DOHH2 (cell line): ENCODE results near the gene FAM131A.

Experiments
- H3F3A ChIP-seq: fragments of 200-600 bp; sonication (generic), shearing (Covaris generic); 2 replicates; pipeline ENCODE4 v1.6.0; 2016; ENCODE audit warnings: antibody characterized with exemption, mild to moderate bottlenecking; ENCODE audit not compliant: control insufficient read depth, insufficient read depth
- H3K27ac ChIP-seq: fragments of 200-600 bp; sonication (generic); 2 replicates; pipeline ENCODE4 v1.5.1; 2014; ENCODE audit warnings: low read depth, mild to moderate bottlenecking, low read length, moderate library complexity
- H3K27me3 ChIP-seq: fragments of 200-600 bp; sonication (generic); 2 replicates; pipeline ENCODE4 v1.6.1; 2014; ENCODE audit warnings: mild to moderate bottlenecking, low read length, mixed read lengths; ENCODE audit not compliant: control insufficient read depth
- H3K36me3 ChIP-seq: fragments of 200-600 bp; sonication (generic); 2 replicates; pipeline ENCODE4 v1.6.1; 2014; ENCODE audit warnings: mild to moderate bottlenecking, low read length, moderate library complexity, mixed read lengths; ENCODE audit not compliant: control insufficient read depth
- H3K4me1 ChIP-seq: fragments of 200-600 bp; sonication (generic); 2 replicates; pipeline ENCODE4 v1.6.1; 2014; ENCODE audit warnings: mild to moderate bottlenecking, low read length, mixed read lengths; ENCODE audit not compliant: control insufficient read depth
- H3K4me2 ChIP-seq: fragments of 200-600 bp; sonication (generic); 2 replicates; pipeline ENCODE4 v1.6.0; 2014; ENCODE audit warnings: mild to moderate bottlenecking, low read length, moderate library complexity
- H3K4me3 ChIP-seq: fragments of 200-600 bp; sonication (generic); 2 replicates; pipeline ENCODE4 v1.5.1; 2014; ENCODE audit warnings: mild to moderate bottlenecking, low read length, mixed read lengths
- H3K79me2 ChIP-seq: fragments of 200-600 bp; sonication (generic); 2 replicates; pipeline ENCODE4 v1.6.1; 2014; ENCODE audit warnings: mild to moderate bottlenecking, low read length, mixed read lengths; ENCODE audit not compliant: control insufficient read depth
- H3K9me2 ChIP-seq: fragments of 200-600 bp; sonication (generic); replicated peaks from 2 replicates; pipeline ENCODE4 v1.6.1; 2014; ENCODE audit warnings: mild to moderate bottlenecking, low read length, mixed read lengths; ENCODE audit not compliant: control insufficient read depth
- H3K9me3 ChIP-seq: fragments of 200-600 bp; sonication (generic); 2 replicates; pipeline ENCODE4 v1.6.1; 2014; ENCODE audit warnings: antibody characterized with exemption, low read length, mixed read lengths; ENCODE audit not compliant: control insufficient read depth, insufficient read depth
- H4K20me1 ChIP-seq: fragments of 200-600 bp; sonication (generic); 2 replicates; pipeline ENCODE4 v1.6.0; 2014; ENCODE audit warnings: low read depth, mild to moderate bottlenecking, antibody characterized with exemption, low read length, moderate library complexity; ENCODE audit not compliant: control insufficient read depth, insufficient read depth
- EZH2phosphoT487 ChIP-seq: fragments of 200-600 bp; sonication (generic); IDR thresholded peaks from 2 replicates; pipeline ENCODE4 v1.6.1; 2017; ENCODE audit warnings: borderline replicate concordance, mild to moderate bottlenecking, antibody characterized with exemption, low read length, moderate library complexity, mixed read lengths
- TF ChIP-seq, protein P1 (sequence below): fragments of 200-600 bp; sonication (generic); IDR thresholded peaks from one replicate; pipeline ENCODE4 v1.5.1; 2014; ENCODE audit warnings: antibody characterized with exemption, mild to moderate bottlenecking, low read depth, low read length; ENCODE audit not compliant: poor library complexity, severe bottlenecking

The FAM131A gene

DNA sequence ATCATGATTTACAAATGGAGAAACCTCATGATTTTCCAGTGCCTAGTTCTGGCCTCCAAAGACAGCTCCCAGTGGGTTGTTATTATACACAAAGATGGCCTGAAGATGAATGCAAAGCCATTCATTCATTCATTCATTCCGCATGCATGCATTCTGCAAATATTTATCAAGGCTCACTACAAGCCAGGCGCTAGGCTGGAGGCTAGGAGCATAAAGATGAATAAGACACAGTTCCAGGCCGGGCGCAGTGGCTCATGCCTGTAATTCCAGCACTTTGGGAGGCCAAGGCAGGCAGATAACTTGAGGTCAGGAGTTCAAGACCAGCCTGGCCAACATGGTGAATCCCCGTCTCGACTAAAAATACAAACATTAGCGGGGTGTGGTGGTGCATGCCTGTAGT is 40.8 kb upstream of the FAM131A start:
- H3K4me1 ChIP-seq = peaks cover 16% of the 10 kb centered on the region
- H3K79me2 ChIP-seq = peaks cover 25% of the 10 kb centered on the region
- no peaks in the 10 kb centered on the region for H3K9me2 ChIP-seq
- H3K4me3 ChIP-seq = no peak overlapping the region
- no peak for TF ChIP-seq EZH2phosphoT487
- TF ChIP-seq, protein P1, sequence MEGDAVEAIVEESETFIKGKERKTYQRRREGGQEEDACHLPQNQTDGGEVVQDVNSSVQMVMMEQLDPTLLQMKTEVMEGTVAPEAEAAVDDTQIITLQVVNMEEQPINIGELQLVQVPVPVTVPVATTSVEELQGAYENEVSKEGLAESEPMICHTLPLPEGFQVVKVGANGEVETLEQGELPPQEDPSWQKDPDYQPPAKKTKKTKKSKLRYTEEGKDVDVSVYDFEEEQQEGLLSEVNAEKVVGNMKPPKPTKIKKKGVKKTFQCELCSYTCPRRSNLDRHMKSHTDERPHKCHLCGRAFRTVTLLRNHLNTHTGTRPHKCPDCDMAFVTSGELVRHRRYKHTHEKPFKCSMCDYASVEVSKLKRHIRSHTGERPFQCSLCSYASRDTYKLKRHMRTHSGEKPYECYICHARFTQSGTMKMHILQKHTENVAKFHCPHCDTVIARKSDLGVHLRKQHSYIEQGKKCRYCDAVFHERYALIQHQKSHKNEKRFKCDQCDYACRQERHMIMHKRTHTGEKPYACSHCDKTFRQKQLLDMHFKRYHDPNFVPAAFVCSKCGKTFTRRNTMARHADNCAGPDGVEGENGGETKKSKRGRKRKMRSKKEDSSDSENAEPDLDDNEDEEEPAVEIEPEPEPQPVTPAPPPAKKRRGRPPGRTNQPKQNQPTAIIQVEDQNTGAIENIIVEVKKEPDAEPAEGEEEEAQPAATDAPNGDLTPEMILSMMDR = no peak
- H3K27me3 ChIP-seq = peaks cover 10% of the 10 kb centered on the region; the same call in 1 of the 2 replicates
- H3F3A ChIP-seq = peaks cover 3% of the 10 kb centered on the region; the same call in 1 of the 2 replicates
- H3K4me2 ChIP-seq = no peak overlapping the region
- H3K36me3 ChIP-seq = peaks cover 24% of the 10 kb centered on the region
- H4K20me1 ChIP-seq = peaks cover 9% of the 10 kb centered on the region; the same call in 1 of the 2 replicates
- H3K9me3 ChIP-seq = no peaks in the 10 kb centered on the region
- H3K27ac ChIP-seq = no peak overlapping the region

DNA sequence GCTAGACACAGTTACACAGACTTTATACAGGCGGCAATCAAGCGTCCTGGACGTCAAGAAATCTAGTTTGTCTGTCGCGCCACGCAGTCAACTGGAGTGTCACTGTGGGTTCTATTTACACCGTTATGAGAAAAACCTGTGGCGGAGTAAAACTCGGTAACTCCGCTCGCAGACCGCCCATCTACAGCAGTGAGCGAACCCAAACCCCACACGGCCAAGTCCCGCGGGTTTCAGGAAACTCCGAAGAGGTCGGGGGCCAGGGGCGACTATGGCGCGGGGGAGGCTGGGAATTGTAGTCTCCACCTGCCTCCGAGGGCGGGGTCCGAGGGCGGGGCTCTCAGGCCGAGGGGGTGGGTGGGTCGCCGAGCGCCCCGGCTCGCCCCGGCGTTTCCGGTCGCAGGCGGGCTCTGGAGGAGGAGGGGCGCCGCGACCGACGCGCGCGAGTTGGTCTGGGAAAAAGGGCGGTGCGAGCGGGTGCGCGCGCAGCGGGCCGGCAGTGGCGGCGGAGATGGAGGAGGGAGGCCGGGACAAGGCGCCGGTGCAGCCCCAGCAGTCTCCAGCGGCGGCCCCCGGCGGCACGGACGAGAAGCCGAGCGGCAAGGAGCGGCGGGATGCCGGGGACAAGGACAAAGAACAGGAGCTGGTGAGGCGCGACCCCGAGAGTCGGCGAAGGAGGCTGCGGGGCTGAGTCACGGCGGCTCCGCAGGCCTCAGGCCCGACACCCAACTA is 38.5 kb upstream of the FAM131A start, which contains the start of gene PSMD2:
Gene PSMD2, plus strand, starts transcription at position 483 of the 729 bp plus-strand sequence. Its CDS starts 26 bp downstream, at position 509.
- H3F3A ChIP-seq = peaks cover 3% of the 10 kb centered on the region; the same call in 1 of the 2 replicates
- H4K20me1 ChIP-seq = peaks cover 9% of the 10 kb centered on the region; the same call in 1 of the 2 replicates
- no peaks in the 10 kb centered on the region for H3K9me2 ChIP-seq
- H3K27me3 ChIP-seq = 0 out of 2 replicates have a peak, but pooled peaks cover 4% of the 10 kb centered on the region
- TF ChIP-seq EZH2phosphoT487 = no peak
- TF ChIP-seq, protein P1 = no peak
- H3K4me1 ChIP-seq = peaks cover 16% of the 10 kb centered on the region
- H3K27ac ChIP-seq = peak within 1 kb of the TSS; percentile 16; the same call in 1 of the 2 replicates
- peak within 1 kb of the TSS; percentile 82 for H3K4me3 ChIP-seq
- H3K9me3 ChIP-seq = no peaks in the 10 kb centered on the region
- H3K4me2 ChIP-seq = peak within 1 kb of the TSS; percentile 73
- H3K79me2 ChIP-seq = peaks cover 33% of the 10 kb centered on the region
- peaks cover 47% of the 10 kb centered on the region for H3K36me3 ChIP-seq

GRCh38 chr3:184299488-184300377 is 37.7 kb upstream of the FAM131A start:
- peaks cover 33% of the 10 kb centered on the region for H3K79me2 ChIP-seq
- H3K27me3 ChIP-seq = 0 out of 2 replicates have a peak, but pooled peaks cover 4% of the 10 kb centered on the region
- H3F3A ChIP-seq = peaks cover 3% of the 10 kb centered on the region; the same call in 1 of the 2 replicates
- H3K27ac ChIP-seq = no peak overlapping the region
- peaks cover 55% of the 10 kb centered on the region for H3K36me3 ChIP-seq
- peaks cover 9% of the 10 kb centered on the region; the same call in 1 of the 2 replicates for H4K20me1 ChIP-seq
- peaks cover 16% of the 10 kb centered on the region for H3K4me1 ChIP-seq
- no peak for TF ChIP-seq EZH2phosphoT487
- TF ChIP-seq, protein P1 = no peak
- H3K4me3 ChIP-seq = peak overlapping the region; percentile 82
- no peaks in the 10 kb centered on the region for H3K9me3 ChIP-seq
- H3K9me2 ChIP-seq = no peaks in the 10 kb centered on the region
- peak overlapping the region; percentile 67 for H3K4me2 ChIP-seq
